GM19463 (cell line): ENCODE results near the gene ASIC1.
A peak's percentile ranks its signal among the peaks of the same experiment; 100 is the strongest.
"Not testable (repeated sequence)": the region's sequence is repeated elsewhere in the genome, so short reads cannot be mapped to it uniquely, and the experiment has no call there.

Experiments
- ATAC-seq: cut with Tn5 transposase; IDR thresholded peaks from one replicate; pipeline ENCODE4 v1.9.1; 2021; ENCODE audit warnings: mild to moderate bottlenecking, moderate library complexity; ENCODE audit not compliant: unreplicated experiment

ASIC1 gene

GRCh38 chr12:50057000-50057841 is at the start of gene ASIC1:
ASIC1 (plus strand) TSS chr12:50057596; CDS start chr12:50058767, 1,171 bp downstream.
- ATAC-seq, result no peak

GRCh38 chr12:50013361-50014147 is 43.8 kb upstream of the ASIC1 start:
- peak; percentile 47 for ATAC-seq

- ATAC-seq, result no peak
Observed at GRCh38 chr12:50014342-50014741, 43.1 kb upstream of the ASIC1 start.

- no peak for ATAC-seq
Observed at GRCh38 chr12:50016501-50017475, 40.6 kb upstream of the ASIC1 start.

GRCh38 chr12:50017641-50018040 is 39.8 kb upstream of the ASIC1 start:
- no peak for ATAC-seq

GRCh38 chr12:50018154-50018553 is 39.2 kb upstream of the ASIC1 start:
- ATAC-seq, result no peak

GRCh38 chr12:50018968-50019367 is 38.4 kb upstream of the ASIC1 start:
- no peak for ATAC-seq

- ATAC-seq, result no peak
Observed at GRCh38 chr12:50019524-50019923, 37.9 kb upstream of the ASIC1 start.

- no peak for ATAC-seq
Observed at GRCh38 chr12:50021031-50021430, 36.4 kb upstream of the ASIC1 start.

GRCh38 chr12:50022903-50023302 is 34.5 kb upstream of the ASIC1 start:
- no peak for ATAC-seq

GRCh38 chr12:50024227-50024626 is 33.2 kb upstream of the ASIC1 start:
- ATAC-seq, result no peak

GRCh38 chr12:50024805-50025186 is 32.6 kb upstream of the ASIC1 start:
- no peak for ATAC-seq

- peak; percentile 98 for ATAC-seq
Observed at GRCh38 chr12:50025187-50026059, 32.0 kb upstream of the ASIC1 start, which contains the start of gene RACGAP1. RACGAP1 (minus strand) TSS chr12:50025494; CDS start chr12:50016715, 8,779 bp downstream.

- no peak for ATAC-seq
Observed at GRCh38 chr12:50026691-50027090, 30.7 kb upstream of the ASIC1 start.

GRCh38 chr12:50030449-50030848 is 26.9 kb upstream of the ASIC1 start:
- ATAC-seq, result not testable (repeated sequence)

- no peak for ATAC-seq
Observed at GRCh38 chr12:50032515-50032853, 24.9 kb upstream of the ASIC1 start.

GRCh38 chr12:50032854-50033581 is 24.4 kb upstream of the ASIC1 start:
- no peak for ATAC-seq

GRCh38 chr12:50038336-50038735 is 19.1 kb upstream of the ASIC1 start:
- no peak for ATAC-seq

GRCh38 chr12:50039151-50039835 is 18.1 kb upstream of the ASIC1 start:
- no peak for ATAC-seq
